H9 (cell line): ENCODE data around the gene ELFN1. TPM values are rescaled to one million over a fixed set of nuclear protein-coding genes. Genes with fewer than 3 reads are reported as not detected.
A peak's percentile ranks its signal among the peaks of the same experiment; 100 is the strongest.

Experiments
- DNase-seq: peaks from one replicate; pipeline ENCODE4 v3.0.0-alpha.2; 2017
- H2AFZ ChIP-seq: one replicate; pipeline ENCODE4 v1.6.1; 2013; ENCODE audit warnings: mild to moderate bottlenecking, low read length, control low read depth, moderate library complexity
- H2AK5ac ChIP-seq: 2 replicates; pipeline ENCODE4 v1.6.1; 2013; ENCODE audit warnings: low read length, control low read depth, mixed read lengths; ENCODE audit not compliant: insufficient read length
- H2BK120ac ChIP-seq: one replicate; pipeline ENCODE4 v1.6.1; 2013; ENCODE audit warnings: low read depth, mild to moderate bottlenecking, low read length, control low read depth, inconsistent platforms; ENCODE audit not compliant: poor library complexity, severe bottlenecking
- H2BK12ac ChIP-seq: 2 replicates; pipeline ENCODE4 v1.6.1; 2013; ENCODE audit warnings: low read length, control low read depth, mixed read lengths, low read depth; ENCODE audit not compliant: insufficient read length
- H2BK15ac ChIP-seq: 2 replicates; pipeline ENCODE4 v1.6.1; 2013; ENCODE audit warnings: low read depth, low read length, control low read depth
- H2BK20ac ChIP-seq: one replicate; pipeline ENCODE4 v1.6.1; 2013; ENCODE audit warnings: low read depth, mild to moderate bottlenecking, low read length, control low read depth, inconsistent platforms; ENCODE audit not compliant: poor library complexity, severe bottlenecking
- H2BK5ac ChIP-seq: 2 replicates; pipeline ENCODE4 v1.6.1; 2013; ENCODE audit warnings: low read length, control low read depth, mixed read lengths; ENCODE audit not compliant: insufficient read length
- H3K14ac ChIP-seq: 2 replicates; pipeline ENCODE4 v1.6.1; 2013; ENCODE audit warnings: low read length, control low read depth; ENCODE audit not compliant: insufficient read depth
- H3K18ac ChIP-seq: 2 replicates; pipeline ENCODE4 v1.6.1; 2013; ENCODE audit warnings: low read depth, mild to moderate bottlenecking, mixed read lengths, low read length, control low read depth; ENCODE audit not compliant: insufficient read length
- H3K23ac ChIP-seq: 2 replicates; pipeline ENCODE4 v1.6.1; 2013; ENCODE audit warnings: low read length, control low read depth, mixed read lengths, low read depth; ENCODE audit not compliant: insufficient read length
- H3K23me2 ChIP-seq: 2 replicates; pipeline ENCODE4 v1.6.1; 2013; ENCODE audit warnings: low read depth, mild to moderate bottlenecking, mixed read lengths, low read length, control low read depth; ENCODE audit not compliant: insufficient read length, poor library complexity, severe bottlenecking
- H3K27ac ChIP-seq: 2 replicates; pipeline ENCODE4 v1.5.1; 2013; ENCODE audit warnings: low read length, control low read depth, mixed read lengths, low read depth; ENCODE audit not compliant: insufficient read length
- H3K27me3 ChIP-seq: 2 replicates; pipeline ENCODE4 v1.6.1; 2013; ENCODE audit warnings: low read length, control low read depth, inconsistent platforms; ENCODE audit not compliant: insufficient read depth
- H3K4ac ChIP-seq: 2 replicates; pipeline ENCODE4 v1.6.1; 2013; ENCODE audit warnings: low read depth, mild to moderate bottlenecking, control low read depth, inconsistent platforms, low read length, moderate library complexity
- H3K4me1 ChIP-seq: 2 replicates; pipeline ENCODE4 v1.6.1; 2013; ENCODE audit warnings: low read length, control low read depth, inconsistent platforms; ENCODE audit not compliant: insufficient read depth
- H3K4me2 ChIP-seq: 2 replicates; pipeline ENCODE4 v1.6.1; 2013; ENCODE audit warnings: low read length, control low read depth, mixed read lengths; ENCODE audit not compliant: insufficient read length, insufficient read depth
- H3K56ac ChIP-seq: 2 replicates; pipeline ENCODE4 v1.6.1; 2013; ENCODE audit warnings: low read depth, mild to moderate bottlenecking, mixed read lengths, low read length, control low read depth; ENCODE audit not compliant: insufficient read length
- H3K79me1 ChIP-seq: 2 replicates; pipeline ENCODE4 v1.6.1; 2013; ENCODE audit warnings: low read depth, mild to moderate bottlenecking, moderate library complexity, low read length, control low read depth, inconsistent platforms; ENCODE audit not compliant: insufficient read depth, poor library complexity, severe bottlenecking
- H3K79me2 ChIP-seq: 2 replicates; pipeline ENCODE4 v1.6.1; 2013; ENCODE audit warnings: low read length, control low read depth, inconsistent platforms; ENCODE audit not compliant: insufficient read depth
- H3K9ac ChIP-seq: 2 replicates; pipeline ENCODE4 v1.6.1; 2013; ENCODE audit warnings: low read length, control low read depth, mixed read lengths; ENCODE audit not compliant: insufficient read length; ENCODE audit errors: extremely low read depth
- H3K9me3 ChIP-seq: one replicate; pipeline ENCODE4 v1.6.1; 2013; ENCODE audit warnings: low read depth, low read length, inconsistent platforms; ENCODE audit not compliant: control insufficient read depth
- H3T11ph ChIP-seq: one replicate; pipeline ENCODE4 v1.6.1; 2013; ENCODE audit warnings: mild to moderate bottlenecking, low read length, control low read depth, inconsistent platforms
- H4K20me1 ChIP-seq: one replicate; pipeline ENCODE4 v1.6.1; 2013; ENCODE audit not compliant: control insufficient read depth, insufficient read length, insufficient read depth
- H4K5ac ChIP-seq: 2 replicates; pipeline ENCODE4 v1.6.1; 2013; ENCODE audit warnings: low read depth, mild to moderate bottlenecking, mixed read lengths, low read length, control low read depth; ENCODE audit not compliant: insufficient read length
- H4K8ac ChIP-seq: replicated peaks from 2 replicates; pipeline ENCODE4 v1.6.1; 2013; ENCODE audit warnings: low read length, control low read depth, mixed read lengths, low read depth; ENCODE audit not compliant: insufficient read length
- H4K91ac ChIP-seq: 2 replicates; pipeline ENCODE4 v1.6.1; 2013; ENCODE audit warnings: low read depth, mild to moderate bottlenecking, moderate library complexity, mixed read lengths, low read length, control low read depth; ENCODE audit not compliant: insufficient read length
- H3K27ac Mint-ChIP-seq, 3 experiments: 2 replicates in 2 of 3; 3 replicates in 1 of 3; pipeline ENCODE4 v1.8.0; 2020 to 2021; ENCODE audit warnings: mixed read lengths in 3 of 3, mild to moderate bottlenecking in 1 of 3, moderate library complexity in 1 of 3
- H3K27me3 Mint-ChIP-seq: 2 replicates; pipeline ENCODE4 v1.8.0; 2021; ENCODE audit warnings: low read depth, mild to moderate bottlenecking, moderate library complexity, mixed read lengths
- H3K36me3 Mint-ChIP-seq, 3 experiments: 2 replicates in 2 of 3; 3 replicates in 1 of 3; pipeline ENCODE4 v1.8.0; 2020 to 2021; ENCODE audit warnings: low read depth in 3 of 3, mixed read lengths in 3 of 3; ENCODE audit not compliant: insufficient read depth in 1 of 3
- H3K4me1 Mint-ChIP-seq, 2 experiments: 2 replicates each; pipeline ENCODE4 v1.8.0; 2020; ENCODE audit warnings: mixed read lengths in 2 of 2
- H3K4me3 Mint-ChIP-seq, 2 experiments: 2 replicates in 1 of 2; 3 replicates in 1 of 2; pipeline ENCODE4 v1.8.0; 2020 to 2021; ENCODE audit warnings: mild to moderate bottlenecking in 2 of 2, mixed read lengths in 2 of 2, moderate library complexity in 1 of 2
- H3K9me3 Mint-ChIP-seq, 2 experiments: 2 replicates in 1 of 2; 3 replicates in 1 of 2; pipeline ENCODE4 v1.8.0; 2020; ENCODE audit warnings: mild to moderate bottlenecking in 2 of 2, mixed read lengths in 2 of 2, moderate library complexity in 1 of 2
- WGBS: extraction: QIAGEN DNeasy Blood & Tissue Kit; methylation state at CpG from one replicate; pipeline ENCODE4 v1.1.7; 2013; ENCODE audit warnings: missing lambda C conversion rate, low lambda C conversion rate, mixed read lengths; ENCODE audit not compliant: insufficient read length; ENCODE audit errors: extremely low coverage; 5-methylcytosine and 5-hydroxymethylcytosine counted together
- total RNA-seq: library from RNA; stranded (reverse); gene quantifications from 2 replicates; pipeline ENCODE4 v1.2.1, GENCODE V29; 2021
- TF ChIP-seq, protein P1 (sequence below): fragments of 200-600 bp; sonication (generic); conservative IDR thresholded peaks from 3 replicates; pipeline ENCODE4 v1.8.0; 2021; ENCODE audit warnings: antibody characterized with exemption, mild to moderate bottlenecking

ELFN1 gene
- total RNA-seq, 1 experiment from 2014 or later, result 3.7 TPM

GRCh38 chr7:1679966-1680730, 10.1 kb downstream of the ELFN1 start:
- Histone ChIP-seq H3K23ac (no peak overlapping the region), H3K79me2 (no peaks in the 10 kb centered on the region), H2BK12ac (no peak overlapping the region), H4K8ac (no peak overlapping the region), H4K5ac (no peak overlapping the region), H3K27me3 (no peaks in the 10 kb centered on the region), H3K56ac (no peak overlapping the region), H4K91ac (no peak overlapping the region), H3K4me2 (no peak overlapping the region), H2AK5ac (no peak overlapping the region), H3K9ac (no peak overlapping the region), H2BK5ac (no peak overlapping the region), H3K23me2 (no peaks in the 10 kb centered on the region), H3K4me1 (no peaks in the 10 kb centered on the region), H3T11ph (no peak overlapping the region), H3K9me3 (peaks cover 5% of the 10 kb centered on the region), H3K14ac (no peak overlapping the region), H3K18ac (no peak overlapping the region), H2BK20ac (no peak overlapping the region), H4K20me1 (no peaks in the 10 kb centered on the region), H2AFZ (no peak overlapping the region), H2BK120ac (no peak overlapping the region), H3K79me1 (no peaks in the 10 kb centered on the region), H2BK15ac (no peak overlapping the region), H3K4ac (no peak overlapping the region), H3K27ac (no peak overlapping the region)
- Mint-ChIP-seq H3K4me1 (peaks cover 0 to 4% of the 10 kb centered on the region in 2 experiments; a peak in 1 of 4 replicates), H3K4me3 (no peak overlapping the region), H3K9me3 (peaks cover 22 to 25% of the 10 kb centered on the region in 2 experiments), H3K36me3 (peaks cover 3 to 4% (median 3%) of the 10 kb centered on the region in 3 experiments; a peak in 3 of 7 replicates), H3K27ac (peak overlapping the region in 1 of 3 experiments; percentile 76; a peak in 1 of 7 replicates), H3K27me3 (peaks cover 39% of the 10 kb centered on the region)
- no CpG with 5 or more reads among the region's 22 CpGs for WGBS
- no peak for DNase-seq
- TF ChIP-seq, protein P1, sequence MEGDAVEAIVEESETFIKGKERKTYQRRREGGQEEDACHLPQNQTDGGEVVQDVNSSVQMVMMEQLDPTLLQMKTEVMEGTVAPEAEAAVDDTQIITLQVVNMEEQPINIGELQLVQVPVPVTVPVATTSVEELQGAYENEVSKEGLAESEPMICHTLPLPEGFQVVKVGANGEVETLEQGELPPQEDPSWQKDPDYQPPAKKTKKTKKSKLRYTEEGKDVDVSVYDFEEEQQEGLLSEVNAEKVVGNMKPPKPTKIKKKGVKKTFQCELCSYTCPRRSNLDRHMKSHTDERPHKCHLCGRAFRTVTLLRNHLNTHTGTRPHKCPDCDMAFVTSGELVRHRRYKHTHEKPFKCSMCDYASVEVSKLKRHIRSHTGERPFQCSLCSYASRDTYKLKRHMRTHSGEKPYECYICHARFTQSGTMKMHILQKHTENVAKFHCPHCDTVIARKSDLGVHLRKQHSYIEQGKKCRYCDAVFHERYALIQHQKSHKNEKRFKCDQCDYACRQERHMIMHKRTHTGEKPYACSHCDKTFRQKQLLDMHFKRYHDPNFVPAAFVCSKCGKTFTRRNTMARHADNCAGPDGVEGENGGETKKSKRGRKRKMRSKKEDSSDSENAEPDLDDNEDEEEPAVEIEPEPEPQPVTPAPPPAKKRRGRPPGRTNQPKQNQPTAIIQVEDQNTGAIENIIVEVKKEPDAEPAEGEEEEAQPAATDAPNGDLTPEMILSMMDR, result no peak
